ENCODE data around the gene ZNF774.

DNA sequence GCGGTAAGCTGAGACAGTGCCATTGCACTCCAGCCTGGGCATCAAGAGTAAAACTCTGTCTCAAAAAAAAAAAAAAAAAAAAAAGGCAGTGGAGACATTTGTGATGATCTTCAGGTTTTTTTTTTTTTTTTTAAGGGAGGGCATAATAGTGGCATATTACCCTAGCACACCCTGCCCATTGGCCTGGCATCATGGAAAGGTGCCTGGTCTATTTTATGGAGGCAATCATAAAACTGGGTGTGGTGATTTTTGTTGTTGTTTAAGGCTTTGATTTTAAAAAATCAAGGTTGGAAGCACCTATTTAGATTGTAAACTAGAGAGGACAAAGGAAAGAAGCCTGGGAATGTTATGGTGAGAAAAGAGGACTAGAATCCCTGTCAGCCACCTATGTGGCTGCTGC is 42.0 kb downstream of the ZNF774 start:
- no peak for TF ChIP-seq POLR2AphosphoS5 (IDR thresholded peaks at IDR 0.05)
- no peak for TF ChIP-seq CTCF (IDR thresholded peaks at IDR 0.05)
- TF ChIP-seq POLR2A (IDR thresholded peaks at IDR 0.05): no peak
